GM12801 (cell line): ENCODE data around the gene UNC5A.

Experiments used
- CTCF ChIP-seq: IDR thresholded peaks from one replicate; pipeline ENCODE4 v1.5.1; 2011; ENCODE audit warnings: control low read depth; ENCODE audit not compliant: insufficient read length; ENCODE audit errors: extremely low read depth

UNC5A gene

GRCh38 chr5:176864755-176865154, 54.4 kb downstream of the UNC5A start:
- TF ChIP-seq CTCF = no peak

GRCh38 chr5:176865964-176866363, 55.6 kb downstream of the UNC5A start:
- no peak for TF ChIP-seq CTCF

- no peak for TF ChIP-seq CTCF
Observed at GRCh38 chr5:176866707-176867310, 56.5 kb downstream of the UNC5A start.

DNA sequence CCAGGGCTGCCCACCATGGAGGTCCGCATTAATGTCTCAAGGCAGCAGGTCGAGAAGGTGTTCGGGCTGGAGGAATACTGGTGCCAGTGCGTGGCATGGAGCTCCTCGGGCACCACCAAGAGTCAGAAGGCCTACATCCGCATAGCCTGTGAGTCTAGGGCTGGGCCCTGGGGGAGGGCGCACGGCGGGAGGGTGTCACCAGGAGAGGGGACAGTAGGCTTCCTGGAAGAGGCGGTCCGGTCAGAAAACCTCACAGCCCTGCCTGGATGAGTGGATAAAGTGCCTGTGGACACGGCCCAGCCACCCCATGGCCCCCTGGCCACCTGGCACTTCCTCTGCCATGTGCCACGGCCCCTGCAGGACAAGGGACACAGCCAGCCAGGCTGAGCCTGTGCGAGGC, 57.8 kb downstream of the UNC5A start:
- TF ChIP-seq CTCF = no peak

- no peak for TF ChIP-seq CTCF
Observed at GRCh38 chr5:176868731-176869130, 58.4 kb downstream of the UNC5A start.

- no peak for TF ChIP-seq CTCF
Observed at GRCh38 chr5:176869501-176870109, 59.2 kb downstream of the UNC5A start.

- TF ChIP-seq CTCF = no peak
Observed at GRCh38 chr5:176870110-176870591, 59.8 kb downstream of the UNC5A start.
